GM12892 (cell line): ENCODE measurements around the gene GNAO1.

Experiments used
- POLR2A ChIP-seq: IDR thresholded peaks from 2 replicates; pipeline ENCODE4 v1.6.1; 2011; ENCODE audit warnings: low read depth, low read length, control low read depth
- POLR2AphosphoS5 ChIP-seq: IDR thresholded peaks from 2 replicates; pipeline ENCODE4 v1.6.1; 2011; ENCODE audit warnings: low read depth, low read length, control low read depth
- TAF1 ChIP-seq: IDR thresholded peaks from 2 replicates; pipeline ENCODE4 v1.6.1; 2011; ENCODE audit warnings: low read depth, mild to moderate bottlenecking, control low read depth, low read length, borderline replicate concordance

- TF ChIP-seq POLR2A (no peak), POLR2AphosphoS5 (no peak), TAF1 (no peak)
Measured at GRCh38 chr16:56233795-56234566, 42.7 kb downstream of the GNAO1 start.
